Measurements from ENCODE around the gene SIRPA.

The SIRPA gene

DNA sequence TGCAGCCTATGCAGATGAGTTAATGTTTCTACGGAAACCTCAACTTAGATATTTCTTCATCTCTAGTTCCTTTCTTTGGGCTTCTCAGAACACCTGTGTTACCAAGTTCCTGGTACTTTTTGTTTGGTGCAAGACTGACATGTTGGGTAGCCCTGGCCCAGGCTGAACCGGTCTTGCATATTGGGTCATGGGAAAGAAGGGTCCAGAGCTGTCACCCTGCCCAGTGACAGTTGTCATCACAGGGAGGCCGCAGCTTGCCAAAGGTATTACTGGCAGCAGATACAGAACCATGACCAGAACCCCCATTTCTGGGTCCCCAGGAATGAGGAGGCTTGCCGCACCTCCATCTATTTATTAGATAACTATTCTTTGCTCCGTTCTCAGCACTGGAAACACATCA, 58.4 kb downstream of the SIRPA start:
- no peak for FAIRE-seq

DNA sequence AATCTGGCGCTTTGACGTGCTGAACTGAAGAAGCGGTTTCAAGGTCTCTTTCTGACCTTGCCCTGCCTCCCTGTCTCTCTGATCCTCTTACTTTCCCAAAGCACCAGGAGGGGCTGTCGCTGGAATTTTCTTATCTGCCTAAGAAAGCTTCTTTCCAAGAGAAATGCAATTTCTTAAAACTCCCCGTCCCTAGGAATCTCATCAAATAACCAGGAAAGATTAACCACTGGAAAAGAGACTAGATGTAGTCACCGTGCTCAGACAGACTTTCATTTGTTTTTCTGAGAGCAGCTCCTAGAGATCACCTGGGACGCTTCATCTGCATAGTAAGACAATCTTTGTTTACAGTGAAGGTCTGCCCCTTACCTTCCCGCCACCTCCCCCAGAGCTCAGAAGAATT, 60.0 kb downstream of the SIRPA start:
- FAIRE-seq, result no peak

DNA sequence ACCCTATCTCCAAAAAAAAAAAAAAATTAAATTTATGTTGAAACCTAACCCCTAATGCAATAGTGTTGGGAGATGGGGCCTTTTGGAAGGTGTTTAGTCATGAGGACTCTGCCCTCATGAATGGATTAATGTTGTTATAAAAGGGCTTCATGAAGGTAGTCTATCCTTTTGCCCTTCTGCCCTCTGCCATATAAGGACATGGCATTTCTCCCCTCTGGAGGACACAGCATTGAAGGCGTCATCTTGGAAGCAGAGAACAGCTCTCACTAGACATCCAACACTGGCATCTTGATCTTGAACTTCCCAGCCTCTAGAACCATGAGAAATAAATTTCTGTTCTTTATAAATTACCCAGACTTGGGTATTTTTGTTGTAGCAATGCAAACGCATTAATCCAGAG, 63.2 kb downstream of the SIRPA start:
- FAIRE-seq, result no peak

DNA sequence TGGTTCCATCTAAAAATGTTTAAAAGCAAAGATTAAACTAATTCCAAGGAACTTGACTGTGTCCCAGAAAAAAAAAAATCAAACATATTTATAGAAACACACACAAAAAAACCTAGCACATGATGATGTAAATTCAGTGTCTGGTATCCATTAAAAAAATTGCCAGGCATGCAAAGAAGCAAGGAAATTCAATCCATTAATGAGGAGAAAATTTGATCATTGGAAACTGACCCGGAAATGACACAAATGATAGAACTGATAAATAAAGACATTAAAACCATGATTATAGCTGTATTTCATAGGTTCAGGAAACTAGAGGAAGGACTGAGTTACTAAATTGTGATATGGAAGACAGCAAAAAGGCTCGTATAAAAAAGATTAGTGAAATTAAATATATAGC, 63.9 kb downstream of the SIRPA start:
- FAIRE-seq, result no peak

DNA sequence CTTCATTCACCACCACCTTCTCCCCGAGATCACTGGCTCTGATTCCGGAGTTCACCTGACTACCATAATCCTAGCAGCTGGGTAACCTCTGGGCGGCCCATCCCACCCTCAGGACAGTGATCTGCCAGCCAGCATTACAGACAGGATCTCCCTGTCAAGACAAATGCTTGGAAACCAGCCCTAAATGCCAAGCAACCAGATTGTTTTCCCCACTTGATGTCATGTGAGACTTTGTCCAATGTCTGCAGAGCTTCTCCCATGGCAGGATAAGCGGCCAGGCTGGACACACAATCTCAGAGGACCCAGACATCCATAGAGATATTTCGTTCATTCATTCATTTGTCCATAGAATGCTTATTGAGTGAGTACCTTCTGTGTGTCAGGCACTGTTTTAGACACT, 66.2 kb downstream of the SIRPA start:
- no peak for FAIRE-seq

DNA sequence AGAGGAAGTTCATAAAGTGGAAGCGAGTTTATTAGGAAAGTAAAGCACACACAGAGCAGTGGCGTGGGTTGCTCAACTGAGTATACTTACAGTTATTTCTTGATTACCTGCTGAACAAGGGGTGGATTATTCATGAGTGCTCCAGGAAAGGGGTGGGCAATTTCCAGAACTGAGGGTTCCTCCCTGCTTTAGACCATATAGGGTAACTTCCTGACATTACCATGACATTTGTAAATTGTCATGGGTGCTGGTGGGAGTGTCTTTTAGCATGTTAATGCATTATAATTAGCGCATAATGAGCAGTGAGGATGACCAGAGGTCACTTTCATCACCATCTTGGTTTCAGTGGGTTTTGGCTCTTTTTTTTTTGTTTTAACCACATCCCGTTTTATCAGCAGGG, 68.9 kb downstream of the SIRPA start:
- FAIRE-seq, result no peak

DNA sequence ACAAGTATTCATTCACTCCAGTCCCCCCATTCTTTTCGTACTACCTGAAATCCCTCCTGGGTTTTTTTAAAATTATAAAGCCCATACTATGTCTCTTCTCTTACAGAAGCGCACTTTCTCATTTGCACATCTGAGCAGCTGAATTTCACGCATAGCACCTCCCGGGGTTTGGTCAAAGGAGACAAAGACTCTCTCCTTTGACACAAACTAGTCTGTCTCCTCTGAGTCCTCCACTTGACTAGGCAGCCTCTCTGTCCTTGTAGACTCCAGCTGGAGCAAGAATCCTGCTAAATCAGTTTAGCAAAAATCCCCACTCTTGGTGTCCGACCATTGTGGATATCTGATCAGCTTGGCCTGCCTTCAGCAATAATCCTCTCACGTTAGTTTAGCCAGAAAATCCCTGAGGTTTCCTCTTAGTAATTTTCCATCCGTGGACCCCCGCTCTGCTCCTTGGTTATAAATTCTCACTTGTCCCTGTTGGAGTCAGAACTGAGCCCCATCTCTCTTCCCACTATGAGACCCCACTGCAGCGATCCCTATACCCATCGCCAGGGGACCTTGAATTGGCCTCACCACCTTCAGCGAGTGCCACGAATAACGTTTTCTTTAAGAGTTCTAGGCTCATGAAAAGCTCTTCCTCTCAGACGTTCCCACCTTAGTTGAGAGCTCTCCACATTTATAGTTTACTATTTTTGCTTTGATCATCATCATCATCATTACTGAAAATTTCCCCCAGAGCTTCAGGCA, 69.6 kb downstream of the SIRPA start:
- no peak for FAIRE-seq

DNA sequence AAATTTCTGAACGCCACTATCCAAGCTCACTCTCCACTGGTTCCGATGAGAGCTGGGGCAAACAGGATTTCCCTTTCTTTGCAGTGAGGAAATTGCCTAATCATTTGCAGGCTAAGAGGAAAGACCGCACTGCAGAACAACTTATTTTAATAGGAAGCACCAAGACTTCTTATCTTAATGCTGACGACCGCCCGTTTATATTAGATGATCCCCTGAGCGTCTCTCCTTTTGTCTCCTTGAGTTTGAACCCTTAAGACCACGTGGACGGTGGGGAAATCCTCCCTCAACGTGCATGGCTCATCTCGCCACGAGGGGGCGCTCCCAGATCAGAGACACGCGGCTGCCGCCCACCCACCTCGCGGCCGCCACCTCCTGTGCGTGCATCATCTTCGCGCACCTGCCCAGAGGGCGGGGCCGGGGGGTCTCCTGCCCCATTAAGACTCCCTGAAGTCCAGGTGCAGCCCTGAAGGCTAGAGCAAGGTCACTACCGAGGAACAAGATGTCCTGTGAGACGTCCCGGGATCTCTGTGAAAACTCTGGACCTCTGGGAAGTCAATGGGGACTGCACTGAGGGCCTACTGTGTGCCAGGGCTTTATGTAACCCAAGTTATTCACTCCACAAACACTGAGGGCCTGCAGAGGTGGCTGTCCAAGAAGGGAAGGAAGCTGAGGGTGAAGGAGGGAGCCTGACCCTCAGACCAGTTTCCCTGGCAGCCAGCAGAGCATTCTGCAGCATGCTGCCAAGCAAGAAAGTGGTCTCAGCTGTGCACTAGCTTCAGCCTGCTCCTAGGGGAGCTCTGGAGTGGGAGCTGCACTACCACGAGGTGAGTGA, 70.5 kb downstream of the SIRPA start:
- FAIRE-seq, result no peak

DNA sequence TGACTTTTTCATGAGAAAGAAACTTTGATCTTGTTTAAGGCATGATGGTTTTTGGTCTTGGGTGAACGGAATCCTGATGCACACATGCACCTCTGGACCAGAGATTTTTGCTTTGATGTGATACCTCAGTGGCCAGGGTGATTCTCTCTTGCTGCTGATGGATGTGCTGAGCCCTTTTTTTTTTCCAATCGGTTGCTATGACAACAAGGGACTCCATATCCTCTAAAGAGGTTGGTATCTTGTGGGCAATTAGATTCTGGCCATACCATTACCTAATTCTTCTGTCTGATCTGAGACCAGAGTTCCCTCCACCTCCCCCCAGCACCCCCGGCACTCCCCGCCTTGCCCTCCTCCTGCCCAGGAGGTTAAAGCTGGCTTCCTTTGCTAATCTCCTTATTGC, 73.8 kb downstream of the SIRPA start:
- no peak for FAIRE-seq

DNA sequence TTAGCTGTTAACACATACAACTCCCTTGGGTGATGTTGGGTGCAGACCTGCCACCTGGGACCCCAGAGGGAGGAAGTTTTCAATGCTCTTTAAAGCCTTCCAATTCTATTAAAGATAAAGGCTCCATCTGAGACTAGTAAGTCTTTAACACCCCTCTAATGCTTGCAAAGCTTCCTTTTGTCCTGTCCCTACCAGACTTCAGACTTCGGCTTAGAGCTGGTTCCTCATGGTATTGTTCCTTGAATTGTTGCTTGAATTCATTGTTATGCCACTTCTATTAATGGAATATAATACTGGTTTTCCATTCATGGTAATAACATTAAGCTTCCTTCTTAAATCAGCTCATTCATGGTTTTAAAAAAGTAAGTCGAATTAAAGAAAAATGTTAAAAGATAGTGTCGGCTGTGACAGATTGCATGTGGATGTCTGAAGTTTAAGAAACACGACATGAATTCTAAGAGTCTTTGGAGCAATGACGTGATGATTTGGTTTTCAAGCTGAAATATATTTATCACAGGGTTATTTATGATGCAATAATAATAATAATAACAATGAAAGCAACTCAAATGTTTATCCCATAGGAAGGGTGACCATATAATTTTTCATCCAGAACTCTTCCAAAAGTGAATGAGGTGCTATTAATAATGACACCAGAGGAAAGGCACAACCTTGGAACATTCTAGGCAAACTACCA, 76.8 kb downstream of the SIRPA start:
- no peak for FAIRE-seq

DNA sequence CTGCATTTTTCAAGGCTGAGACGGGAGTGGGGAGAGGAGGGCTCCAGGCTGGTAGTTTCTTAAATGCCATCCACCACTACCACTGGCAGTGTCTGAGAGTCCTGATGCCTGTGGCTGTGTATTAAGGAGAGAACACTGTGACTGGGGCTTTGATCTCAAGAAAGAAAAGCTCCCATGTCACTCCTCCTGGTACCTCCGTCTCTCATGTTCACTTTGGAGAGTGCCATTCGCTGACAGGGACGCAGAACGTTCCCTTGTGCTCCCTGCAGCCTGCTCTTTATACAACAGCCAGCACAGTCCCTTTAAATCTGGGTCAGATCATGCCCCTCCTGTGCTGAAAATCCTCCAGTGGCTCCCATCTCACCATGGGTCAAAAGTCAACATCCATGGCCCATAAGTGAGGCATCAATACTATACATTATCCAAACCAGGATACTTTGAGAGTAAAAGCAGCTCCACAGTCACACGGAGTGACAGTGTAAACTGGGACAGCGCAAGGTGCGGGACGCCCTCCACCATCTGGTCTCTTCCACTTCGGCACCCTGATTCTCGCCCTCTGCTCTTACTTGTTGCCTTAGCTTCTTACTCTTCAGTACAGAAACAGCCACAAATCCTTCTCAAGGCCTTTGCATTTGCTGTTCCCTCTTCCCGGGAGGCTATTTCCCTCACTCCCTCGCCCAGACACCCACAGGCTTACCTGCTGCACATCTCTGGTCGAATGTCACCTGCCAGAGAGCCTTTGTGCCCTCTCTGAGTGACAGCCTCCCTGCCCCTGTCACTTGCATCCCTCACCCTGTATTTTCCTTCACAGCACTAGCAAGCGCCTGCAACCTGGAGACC, 78.6 kb downstream of the SIRPA start:
- no peak for FAIRE-seq

DNA sequence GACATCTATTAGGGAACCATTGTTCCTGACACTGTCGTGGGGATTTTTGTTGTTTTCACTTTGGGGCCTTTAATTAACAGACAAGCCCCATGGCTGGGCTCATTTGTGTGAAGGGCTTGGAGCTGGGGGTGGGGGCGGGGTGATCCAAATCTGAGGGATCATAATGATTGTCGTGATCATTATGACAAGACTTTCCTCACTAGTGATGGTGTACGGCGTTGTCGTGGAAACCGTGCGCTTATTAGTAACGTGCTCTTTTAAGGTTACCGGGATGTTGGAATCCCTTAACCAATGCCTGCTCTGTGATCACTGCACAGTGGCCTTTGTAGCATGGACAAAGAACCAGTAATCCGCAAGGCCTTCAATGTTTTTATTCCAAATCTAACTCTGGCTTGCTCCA, 80.1 kb downstream of the SIRPA start:
- no peak for FAIRE-seq

DNA sequence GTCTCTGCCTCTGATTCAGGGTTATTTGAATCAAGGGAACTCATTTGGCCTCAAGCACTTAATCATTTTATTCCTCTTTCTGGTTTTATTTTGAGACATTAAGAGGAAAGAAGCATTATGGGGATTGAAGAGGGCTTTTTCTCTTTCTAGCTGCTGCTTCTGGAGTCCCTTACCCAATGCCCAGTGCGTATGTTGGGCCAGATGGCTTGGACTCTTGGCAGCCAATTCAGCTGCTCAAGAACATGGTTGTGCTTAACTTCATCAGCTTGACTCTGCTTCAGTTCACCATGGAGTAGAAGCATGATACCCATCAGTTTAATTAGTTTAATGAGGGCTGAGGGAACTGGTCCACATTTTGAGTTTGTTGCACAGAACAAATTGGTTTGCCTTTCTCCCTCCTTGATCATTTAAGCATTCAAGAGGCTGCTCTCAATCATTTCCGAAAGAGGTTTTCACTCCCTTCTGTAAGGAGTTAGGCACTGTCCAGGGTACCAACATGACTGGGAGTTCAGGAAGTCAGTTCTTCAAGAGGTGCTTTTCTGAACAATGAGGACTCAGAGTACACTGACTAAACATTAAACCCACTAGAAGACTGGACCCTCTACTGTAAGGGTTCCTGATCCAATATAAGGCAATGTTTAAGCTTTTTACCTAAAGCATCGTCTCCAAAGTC, 84.0 kb downstream of the SIRPA start:
- no peak for FAIRE-seq

DNA sequence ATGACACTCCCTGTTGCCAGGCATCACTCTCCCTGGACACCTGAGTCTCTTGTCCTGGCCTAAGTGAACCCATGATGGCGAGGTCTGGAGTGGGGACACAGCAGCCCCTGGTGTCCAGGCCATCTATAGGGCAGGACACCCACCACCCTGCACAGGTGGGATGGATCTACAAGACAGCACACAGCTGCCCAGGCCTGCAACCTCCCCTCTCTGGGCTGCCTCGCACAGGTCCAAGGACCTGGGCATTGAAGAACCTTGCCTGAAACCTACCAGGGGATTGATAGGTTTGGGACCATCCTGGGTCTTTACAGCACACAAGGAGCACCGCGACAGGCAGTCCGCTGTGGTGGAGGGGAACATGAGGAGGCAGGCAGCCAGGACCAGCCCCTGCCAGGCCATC, 87.5 kb downstream of the SIRPA start:
- no peak for FAIRE-seq

DNA sequence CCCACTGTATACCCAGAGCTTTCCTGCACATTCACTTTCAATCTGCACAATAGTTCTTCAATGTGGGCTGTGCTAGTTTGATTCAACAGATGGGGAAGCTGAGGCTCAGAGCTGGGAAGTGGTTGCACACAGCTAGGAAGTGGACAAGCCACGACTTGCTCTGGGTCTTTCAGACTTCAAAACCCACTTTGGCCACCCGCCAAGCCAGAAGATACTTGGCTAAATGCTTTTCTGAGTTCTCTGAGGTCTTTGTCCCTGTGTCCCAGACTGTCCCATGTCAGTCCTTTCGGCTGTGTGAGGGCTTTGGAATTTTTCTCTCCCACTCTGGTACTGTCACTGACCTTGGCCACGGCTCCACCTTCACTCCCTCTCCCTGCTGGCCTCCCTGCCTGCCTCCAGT, 88.1 kb downstream of the SIRPA start:
- no peak for FAIRE-seq

DNA sequence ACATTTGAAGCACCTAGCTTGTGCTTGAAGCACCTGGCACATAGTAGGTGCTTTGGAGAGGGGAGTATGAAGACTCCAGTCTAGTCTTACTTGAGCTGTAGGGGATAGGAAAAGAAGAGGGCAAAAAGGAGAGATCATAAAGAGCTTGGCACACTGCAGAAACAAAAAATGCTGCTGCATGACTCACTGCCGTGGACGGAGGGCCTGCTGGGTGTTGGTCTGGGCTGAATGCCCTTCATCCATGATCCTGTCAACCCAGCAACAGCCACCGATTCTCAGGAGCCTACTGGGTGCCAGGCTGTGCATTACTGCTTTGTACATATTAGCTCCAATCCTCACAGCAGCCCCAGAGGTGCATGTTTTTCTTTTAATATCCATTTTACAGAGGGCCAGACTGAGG, 92.6 kb downstream of the SIRPA start:
- FAIRE-seq, result no peak

Measured in G401.6 (cell line).